ENCODE measurements around the gene PPP3R1.

The PPP3R1 gene

GRCh38 chr2:68252400-68253218, at the start of gene PPP3R1:
Gene PPP3R1, minus strand, starts transcription at chr2:68252532. Its CDS starts 405 bp downstream, at chr2:68252127.
- peak; percentile 97 for DNase-seq

DNA sequence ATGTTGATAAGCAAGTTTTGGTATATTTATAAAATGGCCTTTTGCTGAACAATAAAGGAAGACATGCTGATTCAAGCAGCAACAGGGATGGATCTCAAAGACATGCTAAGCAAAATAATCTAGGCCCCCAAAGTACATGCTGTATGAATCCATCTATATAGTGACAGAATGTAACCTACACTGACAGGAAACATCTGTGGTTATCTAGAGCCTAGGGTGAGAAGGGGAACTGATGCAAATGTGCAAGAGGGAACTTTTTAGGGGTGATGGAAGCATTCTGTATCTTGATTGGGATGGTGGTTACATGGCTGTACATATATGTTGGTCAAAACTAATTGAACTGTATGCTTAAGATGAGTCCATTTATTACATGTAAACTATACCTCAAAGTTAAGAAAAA, 43.2 kb upstream of the PPP3R1 start:
- DNase-seq: no peak

DNA sequence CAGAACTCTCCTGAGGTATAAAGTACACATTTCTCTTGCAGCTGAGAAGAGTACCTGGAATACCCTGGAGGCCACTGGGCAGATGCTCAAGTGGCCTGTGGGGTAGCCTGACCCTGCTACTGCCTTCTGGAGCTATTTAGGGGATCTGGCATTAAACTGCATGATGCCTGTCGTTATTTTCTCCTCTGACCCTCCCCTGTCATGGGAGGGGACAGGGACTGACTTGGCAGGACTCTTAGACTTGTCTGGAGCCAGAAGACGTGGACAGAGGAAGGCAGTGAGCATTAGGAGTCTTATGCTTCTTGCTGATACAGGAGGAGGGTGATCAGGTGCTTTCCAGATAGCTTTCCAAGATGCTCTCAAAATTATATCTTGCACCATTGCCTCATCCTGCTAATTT, 42.6 kb upstream of the PPP3R1 start:
- no peak for DNase-seq

GRCh38 chr2:68294187-68294586, 41.9 kb upstream of the PPP3R1 start:
- no peak for DNase-seq

DNA sequence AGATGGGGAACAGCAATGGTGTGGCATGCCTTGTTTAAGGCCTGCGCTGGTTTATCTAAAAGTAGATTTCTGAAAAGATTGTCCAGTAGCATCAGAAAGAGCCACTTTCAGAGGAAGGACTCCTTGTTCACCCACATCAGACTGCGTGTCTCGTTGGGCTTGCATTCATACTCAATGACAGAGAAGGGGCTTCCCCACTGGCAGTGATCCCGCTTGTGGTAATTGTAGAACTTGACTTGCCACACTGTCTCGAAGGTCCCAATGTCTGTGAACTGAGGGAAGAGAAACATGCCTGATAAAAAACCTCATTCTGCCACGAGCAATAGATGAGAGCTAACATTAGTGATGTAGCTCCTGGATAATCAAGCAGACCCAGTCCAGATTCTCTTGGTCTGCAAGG, 41.4 kb upstream of the PPP3R1 start:
- no peak for DNase-seq

- DNase-seq: no peak
These were observed 40.7 kb upstream of the PPP3R1 start for GRCh38 chr2:68293024-68293423.

GRCh38 chr2:68292108-68292710, 39.9 kb upstream of the PPP3R1 start:
- DNase-seq: peak; percentile 10

GRCh38 chr2:68291314-68291713, 39.0 kb upstream of the PPP3R1 start:
- no peak for DNase-seq

DNA sequence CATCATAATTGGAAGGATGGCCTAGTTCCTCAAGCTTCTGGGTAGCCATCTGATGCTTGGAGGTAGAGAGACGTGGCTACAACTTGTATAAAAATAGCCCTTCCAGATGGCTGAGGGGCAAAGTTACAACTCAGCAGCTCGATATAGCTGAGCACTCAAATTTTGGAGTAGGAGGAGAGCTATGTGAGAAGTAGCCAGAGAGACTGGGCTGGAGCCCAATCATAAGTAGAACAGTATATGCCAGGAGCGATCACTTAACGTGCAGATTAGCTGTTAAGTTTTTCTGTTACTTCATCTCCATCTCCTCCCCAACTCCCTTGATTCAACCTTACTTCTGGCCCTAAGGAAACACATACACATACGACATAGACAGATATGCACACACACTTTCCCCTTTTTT, 38.6 kb upstream of the PPP3R1 start:
- no peak for DNase-seq

- peak; percentile 42 for DNase-seq
These were observed 35.5 kb upstream of the PPP3R1 start for GRCh38 chr2:68287580-68288441.

GRCh38 chr2:68284896-68285295, 32.6 kb upstream of the PPP3R1 start:
- DNase-seq: peak; percentile 68

DNA sequence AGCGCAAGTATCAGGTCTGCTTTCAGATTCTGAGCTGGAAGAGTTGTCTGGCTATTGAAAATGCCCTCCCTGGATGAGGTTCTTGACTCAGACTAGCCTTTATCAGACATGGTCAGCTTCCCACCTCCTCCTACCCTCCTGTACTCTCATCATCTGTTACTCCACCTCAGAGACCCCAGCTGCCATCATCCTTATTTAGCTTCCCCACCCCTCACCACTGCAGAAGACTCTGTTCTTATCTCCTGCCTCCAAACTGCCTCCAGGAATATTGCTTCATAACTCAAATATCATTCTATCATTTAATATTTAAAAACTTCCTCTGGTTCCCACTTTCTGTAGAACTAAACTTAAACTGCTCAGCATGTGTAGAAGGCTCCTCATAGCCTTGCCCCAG, 31.1 kb upstream of the PPP3R1 start:
- no peak for DNase-seq

DNA sequence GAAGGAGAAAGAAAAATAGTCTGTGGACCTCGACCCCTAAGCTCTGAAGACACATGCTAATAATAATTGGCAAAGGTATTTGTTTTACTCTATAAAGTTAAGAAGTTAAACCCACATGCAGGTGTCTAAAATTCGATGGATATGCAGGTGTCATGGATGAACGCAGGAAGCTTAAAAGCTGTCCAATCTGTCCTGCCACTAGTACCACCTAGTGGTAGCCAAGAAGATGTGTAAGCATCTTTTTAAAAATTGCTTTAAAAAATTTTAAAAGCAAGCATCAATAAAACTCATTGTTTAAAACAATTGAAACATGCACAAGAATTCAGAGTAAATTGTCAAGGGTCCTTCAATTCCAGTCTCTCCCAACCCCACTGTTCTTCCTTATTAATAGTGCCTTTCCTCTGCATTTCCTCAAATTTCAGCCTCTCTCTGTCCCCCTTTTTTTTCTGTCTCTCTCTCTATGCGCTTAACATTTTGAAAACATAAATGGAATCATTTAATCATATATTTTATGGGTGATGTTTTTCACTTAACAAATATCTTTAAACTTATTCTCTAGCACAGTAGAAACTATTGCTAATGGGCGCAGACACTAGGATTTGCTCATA, 30.6 kb upstream of the PPP3R1 start:
- DNase-seq: peak; percentile 42

DNA sequence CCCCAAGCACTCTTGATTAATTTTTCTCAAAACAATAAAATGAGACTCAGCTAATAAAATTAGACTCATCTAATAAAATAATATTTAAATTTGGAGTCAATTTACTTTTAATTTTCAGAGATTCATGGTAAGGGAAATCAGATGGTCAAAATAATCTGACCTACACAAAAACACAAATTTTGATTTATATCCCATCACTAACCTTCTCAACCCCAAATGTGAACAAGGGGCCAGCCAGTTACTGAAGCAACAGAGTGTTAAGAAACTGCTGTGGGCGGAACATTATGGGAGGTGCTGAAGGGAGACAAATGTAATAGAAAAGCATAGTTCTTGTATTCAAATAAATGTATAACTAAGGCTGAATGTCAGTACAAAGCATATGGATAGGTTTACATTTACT, 28.5 kb upstream of the PPP3R1 start:
- DNase-seq: no peak

- DNase-seq: no peak
These were observed 28.0 kb upstream of the PPP3R1 start for GRCh38 chr2:68280348-68280747.

GRCh38 chr2:68279691-68280090, 27.4 kb upstream of the PPP3R1 start:
- DNase-seq: no peak

DNA sequence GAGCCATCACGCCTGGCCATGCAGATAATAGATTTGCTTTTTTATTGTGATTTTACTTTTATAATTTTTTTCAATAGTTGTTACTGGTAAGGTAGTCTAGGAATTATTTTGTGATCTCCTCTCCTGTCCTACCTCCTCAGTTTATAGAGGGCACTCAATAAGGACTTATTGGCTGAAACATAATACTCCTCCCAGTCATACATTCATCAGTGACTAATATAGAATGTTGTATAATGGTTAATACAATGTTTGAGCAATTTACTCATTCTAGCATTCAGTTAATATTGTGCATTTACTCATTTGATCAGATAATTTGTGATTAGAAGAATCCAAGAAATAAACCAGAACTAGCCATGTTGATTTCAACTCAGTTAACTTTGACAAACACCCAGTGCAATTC, 25.8 kb upstream of the PPP3R1 start:
- DNase-seq: no peak

GRCh38 chr2:68274022-68274421, 21.7 kb upstream of the PPP3R1 start:
- DNase-seq: no peak

DNA sequence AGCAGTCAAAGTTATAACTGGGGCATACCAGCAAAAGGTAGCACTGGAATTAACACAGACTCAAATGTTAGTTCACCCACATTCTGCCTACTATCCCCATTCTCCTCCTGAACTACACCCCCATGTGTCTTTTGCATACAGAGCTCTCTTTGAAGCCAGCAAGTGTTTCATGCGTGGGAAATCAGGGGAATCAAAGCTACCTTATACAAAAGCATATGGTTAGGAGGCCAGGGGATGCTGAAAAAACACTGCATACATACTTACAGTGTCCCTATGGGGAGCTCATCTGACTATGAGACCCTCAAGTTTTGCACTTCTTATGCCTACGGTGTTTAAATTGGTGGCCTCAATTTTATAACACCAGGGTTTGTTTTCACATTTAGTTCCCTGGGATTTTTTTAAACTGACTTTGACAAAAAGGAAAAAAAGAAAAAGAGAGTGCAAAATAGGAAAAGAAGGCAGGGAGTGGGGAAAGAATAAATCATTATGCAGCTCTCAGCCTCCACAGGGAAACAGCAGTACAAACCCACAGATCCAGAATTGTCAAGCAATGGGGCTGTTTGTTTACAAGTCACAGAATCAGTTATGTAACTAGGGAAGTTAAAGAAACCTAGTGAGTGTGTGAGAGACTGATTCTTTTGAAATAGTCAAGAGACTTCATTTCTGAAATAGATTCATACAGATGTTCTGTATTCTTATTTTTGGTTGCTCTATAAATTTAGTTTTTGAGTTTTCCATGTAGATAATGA, 20.1 kb upstream of the PPP3R1 start:
- DNase-seq: no peak

DNA sequence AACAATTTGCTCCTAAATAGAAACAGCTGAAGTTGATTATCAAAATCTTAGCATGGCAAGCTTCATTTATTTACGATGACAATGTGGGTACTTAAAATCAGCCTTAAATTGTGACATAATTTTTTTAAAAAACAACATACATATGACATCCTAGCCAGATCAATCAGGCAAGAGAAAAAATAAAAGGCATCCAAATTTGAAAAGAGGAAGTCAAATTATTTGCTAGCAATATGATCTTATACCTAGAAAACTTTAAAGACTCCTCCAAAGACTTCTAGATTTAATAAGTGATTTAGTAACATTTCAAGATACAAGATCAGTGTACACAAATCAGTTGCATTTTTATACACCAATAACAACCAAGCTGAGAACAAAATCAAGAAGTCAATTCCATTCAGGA, 14.3 kb upstream of the PPP3R1 start:
- no peak for DNase-seq

DNA sequence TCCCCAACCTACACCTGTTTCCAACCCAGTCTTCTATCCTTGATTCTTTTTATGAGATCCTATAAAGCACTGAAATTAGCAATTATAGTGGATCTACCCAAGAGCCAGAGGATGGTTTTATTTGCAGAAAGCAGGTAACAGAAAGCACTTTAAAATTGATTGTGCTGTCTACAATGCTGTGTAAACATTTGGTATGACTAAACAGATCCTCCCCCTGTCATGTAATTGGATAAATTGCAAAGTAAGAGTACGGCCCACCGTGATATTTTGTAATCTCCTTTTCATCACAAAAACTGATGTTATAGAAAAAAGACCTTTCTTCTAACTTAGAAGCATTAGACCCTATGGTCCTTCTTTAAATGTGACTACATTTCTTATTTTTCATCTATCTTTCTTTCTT, 11.3 kb upstream of the PPP3R1 start:
- DNase-seq: no peak

- no peak for DNase-seq
These were observed 6.5 kb upstream of the PPP3R1 start for GRCh38 chr2:68258851-68259250.

DNA sequence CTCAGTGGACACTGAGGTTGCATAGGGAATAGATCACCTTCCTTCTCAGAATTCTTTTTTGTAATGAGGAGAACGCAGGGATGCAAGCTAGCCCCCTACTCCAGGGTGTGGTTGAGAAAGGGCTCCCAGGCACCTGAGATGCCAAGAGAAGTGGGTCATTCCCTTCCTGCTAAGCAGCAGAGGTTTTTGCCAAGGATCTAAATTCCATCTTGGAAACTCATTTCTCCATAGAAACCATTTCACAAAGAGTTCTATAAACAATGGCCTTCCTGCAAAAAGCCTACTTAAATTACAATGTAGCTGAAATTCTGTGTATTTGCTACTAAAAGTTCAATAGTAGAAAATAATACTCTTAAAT, 3.7 kb upstream of the PPP3R1 start:
- peak; percentile 45 for DNase-seq
